K562 treated with DMSO at 1 percent for 4 hours (cell line): ENCODE data around the gene REM1. TPM values are rescaled to one million over a fixed set of nuclear protein-coding genes. Genes with fewer than 3 reads are reported as not detected.

Source experiments
- total RNA-seq: library from RNA; unstranded; fragments of 300-600 nt; gene quantifications from 2 replicates; pipeline ENCODE4 v1.2.3, GENCODE V29; 2022; ENCODE audit not compliant: insufficient read depth

Gene REM1, protein sequence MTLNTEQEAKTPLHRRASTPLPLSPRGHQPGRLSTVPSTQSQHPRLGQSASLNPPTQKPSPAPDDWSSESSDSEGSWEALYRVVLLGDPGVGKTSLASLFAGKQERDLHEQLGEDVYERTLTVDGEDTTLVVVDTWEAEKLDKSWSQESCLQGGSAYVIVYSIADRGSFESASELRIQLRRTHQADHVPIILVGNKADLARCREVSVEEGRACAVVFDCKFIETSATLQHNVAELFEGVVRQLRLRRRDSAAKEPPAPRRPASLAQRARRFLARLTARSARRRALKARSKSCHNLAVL
- not detected in 2 replicates for total RNA-seq

DNA sequence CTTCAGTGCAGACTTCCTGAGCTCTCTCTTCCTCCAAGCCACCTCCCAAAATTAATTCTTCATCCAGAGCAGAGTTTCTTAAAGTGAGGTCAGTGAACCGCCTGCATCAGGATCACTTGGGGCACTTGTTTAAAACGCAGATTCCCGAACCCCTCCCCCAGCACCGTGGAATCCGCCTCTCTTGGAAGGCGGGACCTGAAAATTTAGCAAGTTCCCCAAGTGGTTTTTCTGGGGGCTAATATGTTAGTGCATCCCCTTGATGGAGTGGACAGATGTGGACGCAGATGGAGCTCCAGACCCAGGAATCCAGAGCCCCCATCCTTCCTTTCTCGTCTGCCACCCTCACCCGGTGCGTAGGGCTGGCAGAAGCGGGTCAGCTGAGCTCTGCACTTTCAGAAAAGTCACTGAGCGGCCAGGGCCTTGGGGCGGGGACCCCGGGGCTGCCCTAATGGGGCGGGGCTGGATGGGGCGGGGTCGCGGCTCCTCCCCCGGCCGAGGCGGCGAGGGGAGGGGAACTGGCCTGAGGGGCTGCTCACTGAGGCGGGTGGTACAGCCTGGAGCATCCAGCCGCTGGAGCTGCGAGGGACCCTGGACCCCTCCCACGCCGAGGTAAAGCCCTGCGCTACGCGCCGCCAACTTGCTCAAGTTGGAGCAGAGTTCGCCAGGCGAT lies at the start of gene REM1, which contains the start of gene DEFB124:
TSS of gene REM1 (plus strand) at position 531 of the 670 bp plus-strand sequence. CDS start 1,158 bp downstream, outside the sequence.
TSS of gene DEFB124 (minus strand) at position 370 of the 670 bp plus-strand sequence. CDS start 2,114 bp downstream, outside the sequence.

DNA sequence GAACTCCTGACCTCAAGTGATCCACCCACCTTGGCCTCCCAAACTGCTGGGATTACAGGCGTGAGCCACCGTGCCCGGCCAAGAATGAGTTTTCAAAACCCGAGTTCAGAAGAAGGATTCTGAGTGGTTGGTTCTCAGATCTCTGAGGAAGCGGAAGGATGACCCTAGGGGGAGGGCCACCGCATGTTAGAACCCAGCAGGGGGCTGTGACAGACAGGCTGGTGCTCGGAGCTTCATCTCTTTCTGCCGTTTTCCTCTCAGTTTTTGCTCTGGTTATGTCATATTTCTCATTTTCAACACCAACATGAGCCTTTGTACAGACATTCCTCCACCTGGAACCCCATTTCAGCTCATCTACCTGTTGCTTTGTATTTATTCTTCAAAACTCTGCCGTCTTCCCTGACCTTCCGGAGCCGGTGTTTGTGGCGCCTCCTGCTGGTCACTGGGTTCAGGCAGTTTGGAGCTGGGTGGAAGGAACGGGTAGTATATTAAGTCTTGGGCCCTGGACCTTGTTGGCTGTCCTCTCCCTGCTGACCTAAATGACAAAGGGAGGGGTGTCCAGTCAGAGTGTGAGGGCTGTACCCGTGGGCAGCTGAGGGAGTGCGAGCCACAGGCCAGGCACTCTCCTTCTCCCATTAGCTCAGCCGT lies 35.0 kb upstream of the REM1 start, which contains the start of gene DEFB123:
TSS of gene DEFB123 (plus strand) at position 621 of the 648 bp plus-strand sequence. CDS start 67 bp downstream, outside the sequence.

DNA sequence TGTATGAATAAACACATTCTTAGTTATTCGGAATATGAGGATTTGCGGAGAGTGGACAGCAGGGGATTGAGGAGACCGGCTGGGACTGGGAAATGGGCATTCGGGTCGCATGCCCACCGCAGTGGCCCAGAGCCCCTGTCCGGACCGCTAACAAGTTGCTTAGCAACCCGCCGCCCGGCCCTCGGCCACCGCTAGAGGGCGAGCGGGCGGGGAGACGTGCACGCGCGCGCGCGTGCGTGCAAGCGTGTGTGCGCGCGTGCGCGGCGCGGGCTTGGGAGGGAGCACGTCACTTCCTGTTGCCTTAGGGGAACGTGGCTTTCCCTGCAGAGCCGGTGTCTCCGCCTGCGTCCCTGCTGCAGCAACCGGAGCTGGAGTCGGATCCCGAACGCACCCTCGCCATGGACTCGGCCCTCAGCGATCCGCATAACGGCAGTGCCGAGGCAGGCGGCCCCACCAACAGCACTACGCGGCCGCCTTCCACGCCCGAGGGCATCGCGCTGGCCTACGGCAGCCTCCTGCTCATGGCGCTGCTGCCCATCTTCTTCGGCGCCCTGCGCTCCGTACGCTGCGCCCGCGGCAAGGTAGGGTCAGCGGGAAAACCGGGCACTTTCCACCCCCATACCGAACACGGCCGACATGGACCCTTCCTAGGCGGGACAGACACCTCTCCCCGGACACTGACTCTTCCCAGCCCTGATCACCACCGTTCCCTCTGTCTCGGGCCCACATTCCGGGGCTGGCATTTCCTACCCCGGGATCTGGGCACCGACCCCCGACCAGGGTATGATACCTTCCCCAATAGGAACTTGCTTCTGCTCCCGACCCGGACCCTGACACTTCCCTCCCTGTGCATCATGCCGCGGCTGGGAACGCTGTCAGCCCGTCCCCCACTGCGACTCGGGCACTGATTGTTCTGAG lies 39.3 kb downstream of the REM1 start, which contains the start of gene HM13:
TSS of gene HM13 (plus strand) at position 289 of the 918 bp plus-strand sequence. CDS start at position 399, 110 bp downstream.

Other genes starting within 250 kb of the REM1 start
- gene DEFB115, start 217.6 kb upstream of the REM1 start, total RNA-seq = not detected in 2 replicates
- gene DEFB116, start 166.7 kb upstream of the REM1 start, total RNA-seq = not detected in 2 replicates
- not detected in 2 replicates for gene DEFB118, start 106.7 kb upstream of the REM1 start, total RNA-seq
- not detected in 2 replicates for gene DEFB119, start 84.7 kb upstream of the REM1 start, total RNA-seq
- gene DEFB121, start 69.1 kb upstream of the REM1 start, total RNA-seq = not detected in 2 replicates
- gene DEFB123, start 34.7 kb upstream of the REM1 start, total RNA-seq = not detected in 2 replicates
- gene DEFB124, start 161 bp upstream of the REM1 start, total RNA-seq = not detected in 2 replicates
- 168 and 174 TPM in 2 replicates for gene HM13, start 39.2 kb downstream of the REM1 start, total RNA-seq
- 171 and 174 TPM in 2 replicates for gene ID1, start 130.0 kb downstream of the REM1 start, total RNA-seq
- gene COX4I2, start 162.6 kb downstream of the REM1 start, total RNA-seq = not detected in 2 replicates
- 53.0 and 63.2 TPM in 2 replicates for gene BCL2L1, start 247.6 kb downstream of the REM1 start, total RNA-seq